GM12878 (cell line): ENCODE measurements around the gene CEBPG. TPM values are rescaled to one million over a fixed set of nuclear protein-coding genes. Genes with fewer than 3 reads are reported as not detected.

Experiments used
- ASH2L ChIP-seq: fragments of 300-600, 200-600 bp; sonication (generic); IDR thresholded peaks from 2 replicates; pipeline ENCODE4 v1.6.1; 2017; ENCODE audit warnings: low read depth, mild to moderate bottlenecking, borderline replicate concordance
- CREM ChIP-seq: IDR thresholded peaks from 2 replicates; pipeline ENCODE4 v1.6.1; 2014; ENCODE audit warnings: antibody characterized with exemption, low read depth
- EGR1 ChIP-seq, 2 experiments: IDR thresholded peaks; 1 replicate in 1 of 2; 2 replicates in 1 of 2; pipeline ENCODE4 v1.6.1; 2011 to 2012; ENCODE audit warnings: low read depth in 2 of 2, low read length in 2 of 2, borderline replicate concordance in 1 of 2, mild to moderate bottlenecking in 1 of 2, moderate library complexity in 1 of 2
- GATAD2B ChIP-seq: fragments of 450-650 bp; conservative IDR thresholded peaks from 2 replicates; pipeline ENCODE4 v1.6.1; 2017; ENCODE audit warnings: low read depth, mild to moderate bottlenecking, moderate library complexity
- HCFC1 ChIP-seq: fragments of 150-350 bp; IDR thresholded peaks from 2 replicates; pipeline ENCODE4 v1.6.1; 2014; ENCODE audit warnings: low read length
- IKZF1 ChIP-seq: fragments of 450-650 bp; conservative IDR thresholded peaks from 2 replicates; pipeline ENCODE4 v1.6.1; 2017; ENCODE audit warnings: antibody characterized with exemption, mild to moderate bottlenecking
- NFYA ChIP-seq: IDR thresholded peaks from 2 replicates; pipeline ENCODE4 v1.6.1; 2011; ENCODE audit warnings: low read depth, mild to moderate bottlenecking, low read length, improper control_type of control experiment, borderline replicate concordance
- NFYB ChIP-seq: IDR thresholded peaks from 2 replicates; pipeline ENCODE4 v1.6.1; 2011; ENCODE audit warnings: low read depth, mild to moderate bottlenecking, low read length, improper control_type of control experiment, moderate library complexity; ENCODE audit not compliant: insufficient read depth
- NKRF ChIP-seq: fragments of 450-650 bp; conservative IDR thresholded peaks from 2 replicates; pipeline ENCODE4 v1.6.1; 2017; ENCODE audit warnings: mild to moderate bottlenecking, moderate library complexity
- PBX3 ChIP-seq: IDR thresholded peaks from 2 replicates; pipeline ENCODE4 v1.6.1; 2011; ENCODE audit warnings: mild to moderate bottlenecking, low read depth, low read length, moderate library complexity; ENCODE audit not compliant: insufficient replicate concordance
- PKNOX1 ChIP-seq: fragments of 450-650 bp; IDR thresholded peaks from 2 replicates; pipeline ENCODE4 v1.6.1; 2016; ENCODE audit warnings: mild to moderate bottlenecking
- RELA ChIP-seq: fragments of 450-650 bp; IDR thresholded peaks from 2 replicates; pipeline ENCODE4 v1.8.0; 2014; ENCODE audit warnings: borderline replicate concordance; ENCODE audit not compliant: partially characterized antibody
- SP1 ChIP-seq: IDR thresholded peaks from one replicate; pipeline ENCODE4 v1.6.1; 2011; ENCODE audit warnings: low read depth, low read length
- SREBF2 ChIP-seq: IDR thresholded peaks from 2 replicates; pipeline ENCODE4 v1.6.1; 2012; ENCODE audit warnings: mild to moderate bottlenecking, low read length
- TBL1XR1 ChIP-seq: IDR thresholded peaks from 2 replicates; pipeline ENCODE4 v1.6.1; 2012; ENCODE audit warnings: low read depth, low read length, improper control_type of control experiment
- TCF12 ChIP-seq: IDR thresholded peaks from 2 replicates; pipeline ENCODE4 v1.6.1; 2011; ENCODE audit warnings: low read depth, mild to moderate bottlenecking, low read length
- ZBTB11 ChIP-seq: fragments of 450-650 bp; formaldehyde crosslinking; IDR thresholded peaks from 2 replicates; pipeline ENCODE4 v1.5.0; 2022; ENCODE audit warnings: mild to moderate bottlenecking, missing genetic modification characterization
- polyA plus RNA-seq, 11 experiments: library from polyadenylated mRNA; depleted of rRNA in 4 of 11; unstranded in 6 of 11; stranded (reverse) in 5 of 11; fragments of >200 nt; fragmentation: Nextera tagmentation in 4 of 11; fragmentation: Illumina TruSeq in 1 of 11; extraction: Ambion mirVana in 4 of 11; extraction: Trizol in 1 of 11; gene quantifications; 1 replicate in 1 of 11; 2 replicates in 10 of 11; pipeline versions ENCODE4 v1.2.1 to v1.2.3, GENCODE V29; 2011 to 2016; ENCODE audit warnings: inconsistent platforms in 2 of 11, missing spikeins in 2 of 11, low read depth in 1 of 11
- total RNA-seq, 4 experiments: library from RNA; depleted of rRNA in 3 of 4; stranded (reverse); fragments of >200 nt in 3 of 4; fragmentation: Illumina TruSeq in 1 of 4; extraction: Trizol in 1 of 4; gene quantifications; 2 replicates each; pipeline versions ENCODE4 v1.2.1 to v1.2.3, GENCODE V29; 2013 to 2021

The CEBPG gene
- total and polyA plus RNA-seq, 10 of the 15 experiments (the other 5 are each of a cell fraction or from before 2014, with no cell fraction given) = 5.2 to 22.4 (median 20.0) TPM

- TF ChIP-seq ASH2L (no peak), TBL1XR1 (no peak), EGR1 (IDR thresholded peaks at IDR 0.05; ENCODE audit: borderline replicate concordance in 1 of 2, low read depth in 2 of 2, low read length in 2 of 2) (0 out of 3 replicates have a peak, but pooled peaks of 1 of the 2 experiments have one; percentile 36), HCFC1 (no peak; the same call in 1 of the 2 replicates), NFYA (no peak), NKRF (peak; percentile 67), PKNOX1 (peak; percentile 97), PBX3 (peak; percentile 98), RELA (peak; percentile 35), SP1 (peak; percentile 93), GATAD2B (peak; percentile 88), SREBF2 (no peak), NFYB (peak; percentile 88), CREM (no peak), IKZF1 (peak; percentile 84), ZBTB11 (CRISPR knock-in tag) (no peak), TCF12 (peak; percentile 23; the same call in 1 of the 2 replicates)
These were observed at the start of gene CEBPG (continued) for GRCh38 chr19:33373453-33374235.
